HG03432 (cell line): ENCODE results near the gene SPDL1.

Experiments used
- ATAC-seq: cut with Tn5 transposase; IDR thresholded peaks from one replicate; pipeline ENCODE4 v1.9.1; 2021; ENCODE audit warnings: mild to moderate bottlenecking, moderate library complexity; ENCODE audit not compliant: unreplicated experiment

SPDL1 gene

DNA sequence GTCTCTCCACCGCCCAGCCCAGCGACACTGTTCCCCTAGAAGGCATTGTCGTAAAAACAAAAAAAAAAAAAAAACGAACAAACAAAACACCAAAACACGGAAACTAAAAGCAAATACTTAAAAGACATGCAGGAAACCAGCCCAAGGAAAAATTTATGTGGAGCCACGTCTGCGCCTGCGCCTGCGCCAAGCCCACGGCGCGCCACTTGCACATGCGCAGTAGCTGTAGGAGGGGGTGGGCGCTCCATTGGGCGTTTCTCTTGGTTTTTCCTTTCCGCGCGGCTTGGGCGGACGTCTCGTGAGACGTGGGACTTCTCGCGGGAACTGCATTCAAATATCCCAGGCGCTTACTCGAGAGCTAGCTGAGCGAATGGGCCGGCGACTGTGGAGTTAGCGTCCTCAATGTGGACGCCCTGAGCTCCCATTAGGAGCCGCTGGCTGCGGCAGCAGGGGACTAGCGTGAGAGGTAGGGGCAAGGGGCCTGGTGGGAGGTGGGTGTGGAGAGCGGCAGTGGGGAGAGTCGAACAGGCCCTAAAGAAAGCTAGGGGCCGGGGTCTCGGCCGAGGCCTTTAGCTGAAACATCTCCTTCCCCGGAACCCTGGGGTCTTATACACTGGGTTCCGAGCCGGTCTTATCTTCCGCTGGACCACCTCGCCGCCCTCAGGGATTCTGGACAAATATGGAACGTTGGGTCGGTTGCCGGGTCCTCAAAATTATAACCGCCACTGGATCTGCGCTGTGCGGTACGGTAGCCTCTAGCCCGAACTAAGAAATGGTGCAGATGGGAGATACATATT lies at the start of gene SPDL1:
Gene SPDL1, plus strand, starts transcription at position 350 of the 797 bp plus-strand sequence. CDS start 4,644 bp downstream, outside the sequence.
- ATAC-seq: peak; percentile 95

DNA sequence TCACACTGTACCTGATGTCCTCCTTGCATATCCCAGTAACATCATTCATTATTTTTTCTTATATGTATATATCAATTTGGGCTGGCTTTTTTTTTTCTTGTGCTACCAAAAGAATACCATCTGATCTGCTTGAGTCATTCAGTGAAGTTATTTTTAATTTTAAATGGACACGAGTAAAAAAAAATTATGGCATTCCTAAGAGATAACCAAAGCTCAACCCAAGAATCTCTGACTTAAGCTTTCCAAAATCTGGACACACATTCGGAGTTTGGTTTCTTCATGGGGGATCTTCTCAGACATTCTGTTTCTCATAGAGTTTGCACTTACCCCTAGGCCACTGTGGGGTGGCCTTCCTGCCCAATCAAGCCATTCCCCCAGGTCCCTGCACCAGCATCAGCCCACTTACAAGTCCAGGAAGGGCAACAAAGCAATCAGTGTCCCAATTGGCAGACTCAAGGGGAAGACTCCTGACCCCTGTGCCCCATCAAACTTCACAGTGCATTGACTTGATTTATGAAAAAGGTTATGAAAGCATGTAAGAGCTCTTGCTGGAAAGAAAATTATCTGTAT lies 49.2 kb upstream of the SPDL1 start:
- ATAC-seq: no peak

- ATAC-seq: no peak
These were observed 48.6 kb upstream of the SPDL1 start for GRCh38 chr5:169534939-169535338.

DNA sequence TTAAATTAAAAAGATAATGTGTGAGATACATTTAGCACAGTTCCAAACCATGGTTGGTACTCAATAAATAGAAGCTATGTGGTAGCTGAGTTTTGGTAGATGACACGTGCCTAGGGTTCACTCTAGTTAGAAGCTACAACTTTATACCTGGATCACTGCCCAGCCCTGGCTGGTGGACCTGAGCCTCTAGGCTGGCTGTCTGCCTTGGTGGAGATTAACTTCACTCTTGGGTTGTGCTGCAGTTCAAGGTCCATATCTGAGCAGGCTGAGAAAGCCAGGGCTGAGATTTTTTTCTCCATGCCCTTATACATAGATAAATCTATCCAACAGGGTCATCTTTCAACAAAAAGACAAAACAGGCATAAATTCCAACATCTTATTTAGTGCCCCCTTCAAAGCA lies 44.6 kb upstream of the SPDL1 start:
- ATAC-seq: no peak

- ATAC-seq: no peak
These were observed 40.8 kb upstream of the SPDL1 start for GRCh38 chr5:169542811-169543210.

DNA sequence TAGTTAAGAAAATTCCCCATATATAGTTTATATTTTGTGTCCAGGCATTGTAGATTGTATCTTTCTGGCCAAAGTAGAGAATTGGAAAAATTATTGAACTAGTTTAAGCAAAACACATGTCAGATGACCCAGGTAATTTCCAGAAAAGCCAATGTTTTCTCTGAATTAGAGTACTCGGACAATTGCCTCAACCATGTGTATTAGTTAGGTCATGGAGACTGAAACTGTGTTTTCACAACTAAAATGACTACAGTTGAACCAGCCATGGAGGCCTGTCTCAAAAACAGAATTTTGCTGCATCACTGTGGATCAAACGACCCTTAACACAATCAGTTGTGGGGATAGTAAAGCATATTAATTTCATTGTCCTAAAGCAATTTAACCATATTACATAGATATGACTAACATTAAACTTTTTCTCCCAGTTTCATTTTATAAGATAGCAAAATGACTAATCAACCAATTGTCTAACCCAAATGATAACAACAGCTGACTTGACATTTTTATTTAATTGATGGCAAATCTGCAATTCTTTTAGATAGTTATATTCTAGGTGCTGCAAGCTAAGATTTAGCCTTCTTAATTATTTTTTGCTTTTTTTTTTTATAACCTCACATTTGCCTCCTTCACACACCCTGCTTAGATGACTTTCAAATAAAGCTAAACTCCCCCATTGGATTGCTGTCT lies 39.2 kb upstream of the SPDL1 start:
- no peak for ATAC-seq

- peak; percentile 74 for ATAC-seq
These were observed 37.8 kb upstream of the SPDL1 start for GRCh38 chr5:169545762-169546161.

- ATAC-seq: no peak
These were observed 37.2 kb upstream of the SPDL1 start for GRCh38 chr5:169546346-169546745.

- ATAC-seq: no peak
These were observed 36.1 kb upstream of the SPDL1 start for GRCh38 chr5:169547508-169547907.

- no peak for ATAC-seq
These were observed 35.3 kb upstream of the SPDL1 start for GRCh38 chr5:169548315-169548714.

DNA sequence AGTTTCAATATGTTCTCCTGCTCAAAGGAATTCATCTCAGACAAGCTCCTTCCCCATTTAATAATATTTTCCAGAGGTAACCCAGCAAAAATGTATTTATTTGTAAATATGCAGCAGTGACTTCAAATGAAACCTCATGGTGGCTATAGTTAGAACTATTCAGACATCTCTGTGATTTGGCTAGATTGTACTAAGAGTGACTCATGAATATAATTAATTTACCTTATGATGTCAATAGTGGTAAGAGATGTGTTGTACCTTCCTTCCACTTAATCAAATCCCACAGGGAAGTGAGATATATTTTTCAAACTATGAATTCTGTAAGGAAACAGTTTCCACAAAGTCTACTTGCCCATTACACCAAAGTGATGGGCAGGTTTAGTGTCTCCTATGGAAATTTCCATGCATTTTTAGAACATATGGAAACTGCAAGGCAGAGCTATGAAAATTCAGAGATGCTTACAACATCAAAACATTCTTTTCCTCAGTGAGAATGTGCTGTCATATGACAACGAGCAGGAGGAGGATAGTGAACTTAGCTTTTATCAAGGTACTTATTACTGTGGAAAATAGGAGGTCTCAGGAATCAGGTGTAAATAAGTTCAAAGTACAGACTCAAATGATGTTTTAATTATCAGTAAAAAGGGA lies 34.0 kb upstream of the SPDL1 start:
- no peak for ATAC-seq

GRCh38 chr5:169550227-169550626 lies 33.3 kb upstream of the SPDL1 start:
- ATAC-seq: no peak

- no peak for ATAC-seq
These were observed 32.4 kb upstream of the SPDL1 start for GRCh38 chr5:169551146-169551545.

DNA sequence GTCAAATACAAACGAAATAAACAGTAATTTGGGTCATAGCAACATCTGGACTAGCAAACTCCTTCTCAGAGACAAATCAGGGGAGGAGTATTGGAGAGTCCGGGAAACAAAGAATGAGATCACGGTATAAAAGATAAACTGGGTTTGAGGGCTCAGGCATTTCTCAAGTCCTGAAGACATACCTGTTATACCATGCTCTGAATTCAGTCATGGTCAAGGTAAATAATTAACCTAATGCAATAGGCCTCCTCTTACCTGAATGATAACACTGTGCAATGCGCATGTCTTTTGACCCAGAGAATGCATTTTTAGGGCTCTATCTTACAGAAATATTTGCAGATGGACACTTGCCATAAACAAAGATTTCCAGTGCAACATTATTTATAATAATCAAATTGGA lies 31.9 kb upstream of the SPDL1 start:
- ATAC-seq: no peak

DNA sequence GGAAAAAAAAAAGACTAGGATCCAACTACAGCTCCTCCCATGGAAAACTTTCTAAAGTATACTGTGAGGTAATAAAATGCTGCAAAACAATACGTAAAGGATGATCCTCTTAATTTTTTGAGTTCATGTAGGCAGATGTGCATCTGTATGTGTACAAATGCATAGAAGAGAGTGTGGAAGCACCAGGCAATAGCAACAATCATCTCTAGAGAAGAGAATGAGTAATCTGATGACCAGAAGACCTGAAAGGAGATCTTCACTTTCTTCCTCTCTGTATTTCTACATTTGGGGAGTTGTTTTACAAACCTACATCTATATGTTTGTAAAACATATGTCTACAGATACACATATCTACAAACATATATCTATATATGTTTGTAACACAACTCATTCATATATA lies 29.3 kb upstream of the SPDL1 start:
- ATAC-seq: no peak

GRCh38 chr5:169557838-169558237 lies 25.7 kb upstream of the SPDL1 start:
- ATAC-seq: no peak

DNA sequence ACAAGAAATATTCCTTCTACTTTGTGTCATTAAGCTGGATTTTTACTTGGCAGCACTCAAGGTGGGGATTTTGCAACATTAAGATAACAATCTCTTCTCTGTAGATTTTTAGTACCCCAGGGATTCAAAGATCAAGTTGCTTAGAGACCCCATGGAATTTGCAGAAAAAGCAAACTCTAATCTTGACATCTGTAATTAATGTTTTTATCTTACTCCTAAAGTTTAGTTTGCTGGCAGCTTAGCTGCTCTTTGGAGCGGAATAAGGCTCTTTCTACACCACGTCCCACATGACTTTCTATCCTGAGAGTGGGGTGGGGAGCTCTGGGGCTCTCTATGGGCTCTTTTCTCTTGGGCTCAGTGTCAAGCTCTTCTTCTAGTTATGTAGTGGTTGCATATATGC lies 21.7 kb upstream of the SPDL1 start:
- no peak for ATAC-seq

DNA sequence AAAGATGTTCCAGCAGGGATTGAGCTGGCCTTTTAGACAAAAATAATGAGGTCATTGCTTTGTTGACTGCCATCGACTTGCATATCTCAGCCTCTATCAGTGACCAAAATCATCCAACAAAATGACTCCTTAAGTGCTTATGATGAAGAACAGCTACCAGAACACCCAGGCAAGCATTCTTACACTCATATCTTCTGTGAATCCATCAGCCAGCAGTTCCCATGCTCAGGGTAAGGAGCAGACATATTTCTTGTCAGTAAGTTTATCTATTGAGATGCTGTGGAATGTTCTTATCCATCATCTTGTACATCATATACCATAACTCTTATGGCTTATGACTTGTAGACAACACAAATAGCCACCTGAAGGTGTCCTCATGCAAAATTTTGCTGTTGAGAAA lies 20.2 kb upstream of the SPDL1 start:
- no peak for ATAC-seq

DNA sequence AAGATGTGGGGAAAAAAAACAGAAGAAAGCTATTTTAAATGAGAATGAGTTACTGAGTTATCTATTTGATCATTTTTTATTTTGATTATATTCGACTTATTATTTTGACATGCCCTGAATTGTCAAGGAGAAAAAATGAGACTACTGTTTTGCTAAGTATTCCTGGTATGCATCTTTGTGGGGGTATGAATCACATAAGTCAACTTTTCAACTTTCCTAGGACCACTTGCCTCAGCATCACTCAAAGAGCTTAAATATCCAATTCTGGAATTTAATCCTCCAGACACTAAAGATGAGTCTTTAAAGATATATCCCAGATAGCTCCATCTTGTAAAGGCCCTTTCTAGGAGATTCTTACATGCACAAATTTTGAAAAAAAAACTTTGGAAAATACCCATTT lies 17.4 kb upstream of the SPDL1 start:
- no peak for ATAC-seq

DNA sequence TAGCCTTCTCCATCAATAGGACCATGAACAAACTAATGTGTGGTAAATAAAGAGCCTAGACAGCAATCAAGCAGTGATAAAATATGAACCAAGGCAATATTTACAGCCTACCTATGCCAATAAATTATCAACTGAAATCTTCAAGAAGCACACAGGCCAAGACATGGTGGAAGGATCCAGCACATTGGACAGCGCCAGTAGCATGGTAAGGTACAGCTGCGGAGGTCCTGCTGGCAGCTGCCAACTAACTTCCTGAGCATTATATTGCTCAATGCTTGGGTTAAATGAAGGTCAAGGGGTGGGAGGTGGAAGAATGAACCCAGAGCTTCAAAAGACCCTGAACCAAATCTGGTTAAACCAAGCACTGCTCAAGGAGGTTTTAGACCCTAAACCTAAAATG lies 16.5 kb upstream of the SPDL1 start:
- no peak for ATAC-seq

DNA sequence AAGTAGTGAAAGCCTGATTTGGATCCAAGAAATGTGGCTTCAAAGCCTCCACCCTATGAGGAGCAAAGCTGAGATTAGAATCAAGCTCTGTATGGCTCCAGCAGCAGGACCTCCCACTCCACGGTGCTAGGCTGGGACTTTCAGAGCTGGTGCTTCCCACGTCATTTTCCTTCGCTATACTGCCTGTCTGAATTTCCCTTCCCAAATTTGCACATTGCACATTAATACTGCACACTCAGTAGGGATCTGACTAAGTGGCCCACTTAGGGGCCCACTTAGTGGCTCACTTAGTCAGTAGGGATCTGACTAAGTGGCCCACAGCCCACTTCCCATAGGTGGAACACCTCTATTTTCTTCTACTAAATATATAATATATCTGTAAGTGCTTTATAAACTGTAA lies 14.1 kb upstream of the SPDL1 start:
- no peak for ATAC-seq

DNA sequence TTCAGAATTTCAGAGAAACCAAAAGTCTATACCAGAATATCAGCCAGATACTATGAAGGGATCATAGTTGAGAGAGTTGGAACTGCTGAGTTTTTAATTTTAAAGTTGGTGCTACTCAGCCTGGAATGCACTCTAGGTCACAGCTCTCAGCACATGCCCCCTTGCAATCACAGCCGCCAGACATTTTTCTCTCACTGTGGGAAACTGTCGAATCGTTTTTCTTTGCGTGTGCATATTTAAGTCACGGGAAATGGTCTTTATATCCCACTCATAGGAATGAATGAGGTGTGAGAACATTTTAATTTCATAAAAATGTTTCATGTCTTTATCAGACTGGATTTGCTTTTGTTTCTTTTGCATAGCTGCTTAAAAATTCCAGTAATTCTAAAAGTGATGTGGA lies 12.2 kb upstream of the SPDL1 start:
- ATAC-seq: no peak
